H9 (cell line): ENCODE results near the gene PHOSPHO1. TPM values are rescaled to one million over a fixed set of nuclear protein-coding genes. Genes with fewer than 3 reads are reported as not detected.

Source experiments
- DNase-seq: peaks from one replicate; pipeline ENCODE4 v3.0.0-alpha.2; 2017
- H2AFZ ChIP-seq: one replicate; pipeline ENCODE4 v1.6.1; 2013; ENCODE audit warnings: mild to moderate bottlenecking, low read length, control low read depth, moderate library complexity
- H2AK5ac ChIP-seq: 2 replicates; pipeline ENCODE4 v1.6.1; 2013; ENCODE audit warnings: low read length, control low read depth, mixed read lengths; ENCODE audit not compliant: insufficient read length
- H2BK120ac ChIP-seq: one replicate; pipeline ENCODE4 v1.6.1; 2013; ENCODE audit warnings: low read depth, mild to moderate bottlenecking, low read length, control low read depth, inconsistent platforms; ENCODE audit not compliant: poor library complexity, severe bottlenecking
- H2BK12ac ChIP-seq: 2 replicates; pipeline ENCODE4 v1.6.1; 2013; ENCODE audit warnings: low read length, control low read depth, mixed read lengths, low read depth; ENCODE audit not compliant: insufficient read length
- H2BK15ac ChIP-seq: 2 replicates; pipeline ENCODE4 v1.6.1; 2013; ENCODE audit warnings: low read depth, low read length, control low read depth
- H2BK20ac ChIP-seq: one replicate; pipeline ENCODE4 v1.6.1; 2013; ENCODE audit warnings: low read depth, mild to moderate bottlenecking, low read length, control low read depth, inconsistent platforms; ENCODE audit not compliant: poor library complexity, severe bottlenecking
- H2BK5ac ChIP-seq: 2 replicates; pipeline ENCODE4 v1.6.1; 2013; ENCODE audit warnings: low read length, control low read depth, mixed read lengths; ENCODE audit not compliant: insufficient read length
- H3K14ac ChIP-seq: 2 replicates; pipeline ENCODE4 v1.6.1; 2013; ENCODE audit warnings: low read length, control low read depth; ENCODE audit not compliant: insufficient read depth
- H3K18ac ChIP-seq: 2 replicates; pipeline ENCODE4 v1.6.1; 2013; ENCODE audit warnings: low read depth, mild to moderate bottlenecking, mixed read lengths, low read length, control low read depth; ENCODE audit not compliant: insufficient read length
- H3K23ac ChIP-seq: 2 replicates; pipeline ENCODE4 v1.6.1; 2013; ENCODE audit warnings: low read length, control low read depth, mixed read lengths, low read depth; ENCODE audit not compliant: insufficient read length
- H3K23me2 ChIP-seq: 2 replicates; pipeline ENCODE4 v1.6.1; 2013; ENCODE audit warnings: low read depth, mild to moderate bottlenecking, mixed read lengths, low read length, control low read depth; ENCODE audit not compliant: insufficient read length, poor library complexity, severe bottlenecking
- H3K27ac ChIP-seq: 2 replicates; pipeline ENCODE4 v1.5.1; 2013; ENCODE audit warnings: low read length, control low read depth, mixed read lengths, low read depth; ENCODE audit not compliant: insufficient read length
- H3K27me3 ChIP-seq: 2 replicates; pipeline ENCODE4 v1.6.1; 2013; ENCODE audit warnings: low read length, control low read depth, inconsistent platforms; ENCODE audit not compliant: insufficient read depth
- H3K4ac ChIP-seq: 2 replicates; pipeline ENCODE4 v1.6.1; 2013; ENCODE audit warnings: low read depth, mild to moderate bottlenecking, control low read depth, inconsistent platforms, low read length, moderate library complexity
- H3K4me1 ChIP-seq: 2 replicates; pipeline ENCODE4 v1.6.1; 2013; ENCODE audit warnings: low read length, control low read depth, inconsistent platforms; ENCODE audit not compliant: insufficient read depth
- H3K4me2 ChIP-seq: 2 replicates; pipeline ENCODE4 v1.6.1; 2013; ENCODE audit warnings: low read length, control low read depth, mixed read lengths; ENCODE audit not compliant: insufficient read length, insufficient read depth
- H3K56ac ChIP-seq: 2 replicates; pipeline ENCODE4 v1.6.1; 2013; ENCODE audit warnings: low read depth, mild to moderate bottlenecking, mixed read lengths, low read length, control low read depth; ENCODE audit not compliant: insufficient read length
- H3K79me1 ChIP-seq: 2 replicates; pipeline ENCODE4 v1.6.1; 2013; ENCODE audit warnings: low read depth, mild to moderate bottlenecking, moderate library complexity, low read length, control low read depth, inconsistent platforms; ENCODE audit not compliant: insufficient read depth, poor library complexity, severe bottlenecking
- H3K79me2 ChIP-seq: 2 replicates; pipeline ENCODE4 v1.6.1; 2013; ENCODE audit warnings: low read length, control low read depth, inconsistent platforms; ENCODE audit not compliant: insufficient read depth
- H3K9ac ChIP-seq: 2 replicates; pipeline ENCODE4 v1.6.1; 2013; ENCODE audit warnings: low read length, control low read depth, mixed read lengths; ENCODE audit not compliant: insufficient read length; ENCODE audit errors: extremely low read depth
- H3K9me3 ChIP-seq: one replicate; pipeline ENCODE4 v1.6.1; 2013; ENCODE audit warnings: low read depth, low read length, inconsistent platforms; ENCODE audit not compliant: control insufficient read depth
- H3T11ph ChIP-seq: one replicate; pipeline ENCODE4 v1.6.1; 2013; ENCODE audit warnings: mild to moderate bottlenecking, low read length, control low read depth, inconsistent platforms
- H4K20me1 ChIP-seq: one replicate; pipeline ENCODE4 v1.6.1; 2013; ENCODE audit not compliant: control insufficient read depth, insufficient read length, insufficient read depth
- H4K5ac ChIP-seq: 2 replicates; pipeline ENCODE4 v1.6.1; 2013; ENCODE audit warnings: low read depth, mild to moderate bottlenecking, mixed read lengths, low read length, control low read depth; ENCODE audit not compliant: insufficient read length
- H4K8ac ChIP-seq: replicated peaks from 2 replicates; pipeline ENCODE4 v1.6.1; 2013; ENCODE audit warnings: low read length, control low read depth, mixed read lengths, low read depth; ENCODE audit not compliant: insufficient read length
- H4K91ac ChIP-seq: 2 replicates; pipeline ENCODE4 v1.6.1; 2013; ENCODE audit warnings: low read depth, mild to moderate bottlenecking, moderate library complexity, mixed read lengths, low read length, control low read depth; ENCODE audit not compliant: insufficient read length
- H3K27ac Mint-ChIP-seq, 3 experiments: 2 replicates in 2 of 3; 3 replicates in 1 of 3; pipeline ENCODE4 v1.8.0; 2020 to 2021; ENCODE audit warnings: mixed read lengths in 3 of 3, mild to moderate bottlenecking in 1 of 3, moderate library complexity in 1 of 3
- H3K27me3 Mint-ChIP-seq: 2 replicates; pipeline ENCODE4 v1.8.0; 2021; ENCODE audit warnings: low read depth, mild to moderate bottlenecking, moderate library complexity, mixed read lengths
- H3K36me3 Mint-ChIP-seq, 3 experiments: 2 replicates in 2 of 3; 3 replicates in 1 of 3; pipeline ENCODE4 v1.8.0; 2020 to 2021; ENCODE audit warnings: low read depth in 3 of 3, mixed read lengths in 3 of 3; ENCODE audit not compliant: insufficient read depth in 1 of 3
- H3K4me1 Mint-ChIP-seq, 2 experiments: 2 replicates each; pipeline ENCODE4 v1.8.0; 2020; ENCODE audit warnings: mixed read lengths in 2 of 2
- H3K4me3 Mint-ChIP-seq, 2 experiments: 2 replicates in 1 of 2; 3 replicates in 1 of 2; pipeline ENCODE4 v1.8.0; 2020 to 2021; ENCODE audit warnings: mild to moderate bottlenecking in 2 of 2, mixed read lengths in 2 of 2, moderate library complexity in 1 of 2
- H3K9me3 Mint-ChIP-seq, 2 experiments: 2 replicates in 1 of 2; 3 replicates in 1 of 2; pipeline ENCODE4 v1.8.0; 2020; ENCODE audit warnings: mild to moderate bottlenecking in 2 of 2, mixed read lengths in 2 of 2, moderate library complexity in 1 of 2
- CTCF ChIP-seq: fragments of 200-600 bp; sonication (generic); conservative IDR thresholded peaks from 3 replicates; pipeline ENCODE4 v1.8.0; 2021; ENCODE audit warnings: antibody characterized with exemption, mild to moderate bottlenecking
- WGBS: extraction: QIAGEN DNeasy Blood & Tissue Kit; methylation state at CpG from one replicate; pipeline ENCODE4 v1.1.7; 2013; ENCODE audit warnings: missing lambda C conversion rate, low lambda C conversion rate, mixed read lengths; ENCODE audit not compliant: insufficient read length; ENCODE audit errors: extremely low coverage; 5-methylcytosine and 5-hydroxymethylcytosine counted together
- total RNA-seq: library from RNA; stranded (reverse); gene quantifications from 2 replicates; pipeline ENCODE4 v1.2.1, GENCODE V29; 2021

Gene PHOSPHO1
- total RNA-seq, 1 experiment from 2014 or later, result 0.63 TPM

GRCh38 chr17:49209061-49209571 lies 21.5 kb downstream of the PHOSPHO1 start:
- no peak overlapping the region for H3K9ac ChIP-seq
- no peak for TF ChIP-seq CTCF
- DNase-seq, result no peak
- H2BK15ac ChIP-seq, result no peak overlapping the region
- H3T11ph ChIP-seq, result no peak overlapping the region
- H3K56ac ChIP-seq, result no peak overlapping the region
- no peak overlapping the region for H2BK20ac ChIP-seq
- H4K5ac ChIP-seq, result no peak overlapping the region
- H4K91ac ChIP-seq, result no peak overlapping the region
- no peaks in the 10 kb centered on the region for H3K9me3 ChIP-seq
- no peak overlapping the region for H3K14ac ChIP-seq
- Mint-ChIP-seq H3K36me3 (no peaks in the 10 kb centered on the region; a peak in 1 of 7 replicates), H3K9me3 (no peaks in the 10 kb centered on the region), H3K4me1 (peaks cover 32 to 37% of the 10 kb centered on the region in 2 experiments), H3K27me3 (peaks cover 21% of the 10 kb centered on the region), H3K27ac (no peak overlapping the region), H3K4me3 (no peak overlapping the region)
- no peak overlapping the region for H3K27ac ChIP-seq
- peaks cover 4% of the 10 kb centered on the region; the same call in 1 of the 2 replicates for H3K4me1 ChIP-seq
- no peak overlapping the region for H4K8ac ChIP-seq
- no peak overlapping the region for H3K18ac ChIP-seq
- peak overlapping the region; percentile 40 for H2BK12ac ChIP-seq
- H2AFZ ChIP-seq, result no peak overlapping the region
- no peaks in the 10 kb centered on the region for H3K23me2 ChIP-seq
- H2AK5ac ChIP-seq, result no peak overlapping the region
- H3K23ac ChIP-seq, result no peak overlapping the region
- no peak overlapping the region for H3K4me2 ChIP-seq
- no peak overlapping the region for H2BK120ac ChIP-seq
- H3K4ac ChIP-seq, result no peak overlapping the region
- no peaks in the 10 kb centered on the region for H3K79me1 ChIP-seq
- no peak overlapping the region for H2BK5ac ChIP-seq
- WGBS, result no CpG with 5 or more reads among the region's 10 CpGs
- no peaks in the 10 kb centered on the region for H3K79me2 ChIP-seq
- no peaks in the 10 kb centered on the region for H3K27me3 ChIP-seq
- no peaks in the 10 kb centered on the region for H4K20me1 ChIP-seq
